Lung (tissue), 13 donors: ENCODE measurements around the gene TMEM217. TPM values are rescaled to one million over a fixed set of nuclear protein-coding genes. Genes with fewer than 3 reads are reported as not detected.

Experiments
- ATAC-seq: fragments of 200-7000 bp; cut with Tn5 transposase; one replicate; pipeline ENCODE4 v1.9.1; 2020; ENCODE audit warnings: moderate number of reproducible peaks; ENCODE audit not compliant: insufficient read depth, low FRiP score
- DNase-seq, 3 donors: peaks; one replicate each; pipeline ENCODE4 v3.0.0-alpha.2; 2013 to 2017
- H3K27ac ChIP-seq, 2 donors: one replicate each; pipeline ENCODE4 v1.5.1; 2013; ENCODE audit warnings: mild to moderate bottlenecking in 2 of 2, moderate library complexity in 2 of 2, control low read depth in 1 of 2, inconsistent platforms in 1 of 2, low read depth in 1 of 2, low read length in 1 of 2
- H3K27me3 ChIP-seq, 3 donors: one replicate each; pipeline ENCODE4 v1.5.1; 2013; ENCODE audit warnings: low read length in 2 of 3; ENCODE audit not compliant: control insufficient read depth in 3 of 3, insufficient read depth in 3 of 3
- H3K36me3 ChIP-seq, 4 donors: one replicate each; pipeline ENCODE4 v1.5.1; 2013; ENCODE audit warnings: low read length in 4 of 4, mild to moderate bottlenecking in 1 of 4, moderate library complexity in 1 of 4; ENCODE audit not compliant: control insufficient read depth in 4 of 4, insufficient read depth in 4 of 4
- H3K4me1 ChIP-seq, 5 donors: one replicate each; pipeline ENCODE4 v1.5.1; 2013; ENCODE audit warnings: low read length in 5 of 5, mild to moderate bottlenecking in 2 of 5, moderate library complexity in 1 of 5; ENCODE audit not compliant: control insufficient read depth in 5 of 5, insufficient read depth in 5 of 5
- H3K4me3 ChIP-seq: one replicate; pipeline ENCODE4 v1.5.1; 2013; ENCODE audit warnings: mild to moderate bottlenecking, control low read depth, moderate library complexity
- H3K9ac ChIP-seq, 2 donors: one replicate each; pipeline ENCODE4 v1.5.1; 2013; ENCODE audit warnings: low read length in 2 of 2, control low read depth in 1 of 2; ENCODE audit not compliant: insufficient read depth in 1 of 2
- H3K9me3 ChIP-seq, 4 donors: one replicate each; pipeline ENCODE4 v1.5.1; 2013; ENCODE audit warnings: low read length in 3 of 4, mild to moderate bottlenecking in 1 of 4, moderate library complexity in 1 of 4; ENCODE audit not compliant: control insufficient read depth in 4 of 4, insufficient read depth in 3 of 4
- CTCF ChIP-seq: IDR thresholded peaks from 2 replicates; pipeline ENCODE4 v1.5.1; 2012; ENCODE audit warnings: mild to moderate bottlenecking; ENCODE audit errors: control extremely low read depth, extremely low read depth
- WGBS, 2 donors: extraction: QIAGEN DNeasy Blood & Tissue Kit; methylation state at CpG; one replicate each; pipeline ENCODE4 v1.1.7; 2013; 5-methylcytosine and 5-hydroxymethylcytosine counted together
- polyA plus RNA-seq, 2 donors: library from polyadenylated mRNA; stranded (reverse); fragments of 200-250 nt; gene quantifications; one replicate each; pipeline ENCODE4 v1.2.1, GENCODE V29; 2013
- small RNA-seq: library from RNA; depleted of rRNA; stranded (forward); fragments of <200 nt; gene quantifications from one replicate; pipeline ENCODE3, GENCODE V24; 2014; ENCODE audit warnings: low replicate concordance
- total RNA-seq, 2 donors: library from RNA; depleted of rRNA in 1 of 2; stranded (reverse); fragments of >200 nt in 1 of 2; gene quantifications; one replicate each; pipeline ENCODE4 v1.2.1, GENCODE V29; 2014 to 2021
- donor health status: control.
- donor health status: control.
- donor health status: Bipolar disorder and iron deficiency.
- donor health status: healthy.
- donor health status: DM: yes; HTN: yes; CAD: no.

The TMEM217 gene
- total and polyA plus RNA-seq, 4 donors, result 0.40 to 1.9 (median 0.97) TPM

GRCh38 chr6:37168163-37168758 lies 89.7 kb downstream of the TMEM217 start:
- Histone ChIP-seq H3K36me3 (peaks cover 0 to 8% (median 5%) of the 10 kb centered on the region in 4 donors), H3K27ac (peak overlapping the region; percentile 11 to 24), H3K9me3 (no peaks in the 10 kb centered on the region), H3K4me1 (peaks cover 4 to 28% (median 5%) of the 10 kb centered on the region in 5 donors), H3K27me3 (no peaks in the 10 kb centered on the region), H3K9ac (peak overlapping the region in 1 of 2 donors; percentile 81), H3K4me3 (no peak overlapping the region)
- DNase-seq (peak in 2 of 3 donors; percentile 18 to 22), ATAC-seq (no peak)
- TF ChIP-seq CTCF, result no peak
- 76 to 87% methylated on average over 5 of the region's 5 CpGs for WGBS, 2 donors

GRCh38 chr6:37162740-37163139 lies 95.2 kb downstream of the TMEM217 start:
- Histone ChIP-seq H3K4me1 (peaks cover 0 to 2% (median 0%) of the 10 kb centered on the region in 5 donors), H3K4me3 (no peak overlapping the region), H3K27me3 (no peaks in the 10 kb centered on the region), H3K27ac (no peak overlapping the region), H3K9me3 (no peaks in the 10 kb centered on the region), H3K36me3 (no peaks in the 10 kb centered on the region), H3K9ac (no peak overlapping the region)
- 94 to 96% methylated on average over 4 of the region's 4 CpGs for WGBS, 2 donors
- ATAC-seq, result no peak
- no peak for TF ChIP-seq CTCF
- no peak for DNase-seq

Small RNA genes within 50 kb of the gene (small RNA-seq; reads per million reads assigned to genes)
- not detected for gene AL096712.1

Other genes starting within 250 kb of the TMEM217 start
- 10 to 100 TPM; 43.2 to 56.2 TPM for gene PIM1, start 88.0 kb downstream of the TMEM217 start, total RNA-seq
- gene PIM1, start 88.0 kb downstream of the TMEM217 start, polyA plus RNA-seq, result 100 to 1,000 TPM in 1 of 2 donors, 10 to 100 TPM in 1; 47.7 to 108 TPM
- gene TBC1D22B, start 372 bp downstream of the TMEM217 start, total RNA-seq, result 1 to 10 TPM; 9.4 to 9.7 TPM
- 1 to 10 TPM; 6.8 to 8.2 TPM for gene TBC1D22B, start 372 bp downstream of the TMEM217 start, polyA plus RNA-seq
- 10 to 100 TPM; 12.9 to 28.1 TPM for gene RNF8, start 95.8 kb upstream of the TMEM217 start, total RNA-seq
- 10 to 100 TPM; 10.5 to 12.5 TPM for gene RNF8, start 95.8 kb upstream of the TMEM217 start, polyA plus RNA-seq
- 10 to 100 TPM; 33.1 to 39.3 TPM for gene CMTR1, start 175.1 kb upstream of the TMEM217 start, total RNA-seq
- 10 to 100 TPM; 18.8 to 20.2 TPM for gene CMTR1, start 175.1 kb upstream of the TMEM217 start, polyA plus RNA-seq
- 10 to 100 TPM; 13.4 to 19.3 TPM for gene CCDC167, start 241.7 kb upstream of the TMEM217 start, total RNA-seq
- gene CCDC167, start 241.7 kb upstream of the TMEM217 start, polyA plus RNA-seq, result 10 to 100 TPM; 26.8 to 54.6 TPM